AG09309 (cell line): ENCODE data around the gene TCERG1L.

Experiments used
- DNase-seq: peaks from one replicate; pipeline ENCODE4 v3.0.0-alpha.2; 2010; ENCODE audit warnings: low read depth
- H3K4me3 ChIP-seq: 2 replicates; pipeline ENCODE4 v1.5.1; 2011; ENCODE audit warnings: mild to moderate bottlenecking, low read depth, low read length, moderate library complexity; ENCODE audit not compliant: control insufficient read depth
- TF ChIP-seq, protein P1 (sequence below): IDR thresholded peaks from 2 replicates; pipeline ENCODE4 v1.5.1; 2011; ENCODE audit warnings: mild to moderate bottlenecking, low read depth, low read length, inconsistent platforms; ENCODE audit not compliant: insufficient read depth, control insufficient read depth; ENCODE audit errors: missing control alignments

Gene TCERG1L

DNA sequence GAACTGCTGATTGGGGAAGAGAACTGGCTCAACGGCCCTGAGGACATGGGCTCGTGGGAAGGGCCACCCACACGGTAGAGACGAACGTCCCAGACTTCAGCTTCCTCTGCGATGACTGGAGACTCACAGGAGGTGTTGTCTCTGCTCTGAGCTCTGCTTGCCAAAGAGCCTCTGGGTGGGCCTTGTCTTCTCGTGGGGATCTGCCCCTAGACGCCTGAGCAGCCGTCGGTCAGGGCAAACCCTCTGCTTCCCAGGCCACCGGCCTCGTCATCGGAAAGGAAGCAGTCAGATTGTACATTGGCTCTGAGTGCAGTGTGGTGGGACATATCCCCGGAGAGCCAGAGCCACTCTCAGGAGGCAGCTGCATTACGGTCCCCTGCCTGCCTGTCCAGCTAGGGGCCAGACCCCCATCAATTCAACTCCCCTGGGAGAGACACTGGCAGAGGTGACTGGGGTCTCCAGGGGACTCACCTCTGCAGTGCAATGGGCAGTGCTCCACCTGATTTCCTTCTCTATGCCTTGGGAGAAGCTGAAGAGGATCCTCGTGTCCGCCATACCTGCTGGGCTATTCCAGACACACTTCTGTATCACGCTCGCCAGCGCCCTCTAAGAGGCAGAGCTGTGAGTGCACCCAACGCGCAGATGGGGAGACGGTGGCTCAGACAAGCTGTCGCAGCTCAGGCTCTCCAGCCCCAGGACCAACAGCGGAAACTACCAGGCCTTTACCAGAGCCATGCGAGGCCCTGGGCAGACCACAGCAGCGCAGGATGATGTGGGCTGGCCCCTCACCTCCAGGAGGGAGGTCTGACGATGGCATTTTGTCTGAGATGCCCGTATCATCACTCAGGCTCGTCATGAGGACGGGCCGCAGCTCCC, 227.4 kb downstream of the TCERG1L start:
- DNase-seq = no peak
- no peak overlapping the region for H3K4me3 ChIP-seq
- TF ChIP-seq, protein P1, sequence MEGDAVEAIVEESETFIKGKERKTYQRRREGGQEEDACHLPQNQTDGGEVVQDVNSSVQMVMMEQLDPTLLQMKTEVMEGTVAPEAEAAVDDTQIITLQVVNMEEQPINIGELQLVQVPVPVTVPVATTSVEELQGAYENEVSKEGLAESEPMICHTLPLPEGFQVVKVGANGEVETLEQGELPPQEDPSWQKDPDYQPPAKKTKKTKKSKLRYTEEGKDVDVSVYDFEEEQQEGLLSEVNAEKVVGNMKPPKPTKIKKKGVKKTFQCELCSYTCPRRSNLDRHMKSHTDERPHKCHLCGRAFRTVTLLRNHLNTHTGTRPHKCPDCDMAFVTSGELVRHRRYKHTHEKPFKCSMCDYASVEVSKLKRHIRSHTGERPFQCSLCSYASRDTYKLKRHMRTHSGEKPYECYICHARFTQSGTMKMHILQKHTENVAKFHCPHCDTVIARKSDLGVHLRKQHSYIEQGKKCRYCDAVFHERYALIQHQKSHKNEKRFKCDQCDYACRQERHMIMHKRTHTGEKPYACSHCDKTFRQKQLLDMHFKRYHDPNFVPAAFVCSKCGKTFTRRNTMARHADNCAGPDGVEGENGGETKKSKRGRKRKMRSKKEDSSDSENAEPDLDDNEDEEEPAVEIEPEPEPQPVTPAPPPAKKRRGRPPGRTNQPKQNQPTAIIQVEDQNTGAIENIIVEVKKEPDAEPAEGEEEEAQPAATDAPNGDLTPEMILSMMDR = no peak

DNA sequence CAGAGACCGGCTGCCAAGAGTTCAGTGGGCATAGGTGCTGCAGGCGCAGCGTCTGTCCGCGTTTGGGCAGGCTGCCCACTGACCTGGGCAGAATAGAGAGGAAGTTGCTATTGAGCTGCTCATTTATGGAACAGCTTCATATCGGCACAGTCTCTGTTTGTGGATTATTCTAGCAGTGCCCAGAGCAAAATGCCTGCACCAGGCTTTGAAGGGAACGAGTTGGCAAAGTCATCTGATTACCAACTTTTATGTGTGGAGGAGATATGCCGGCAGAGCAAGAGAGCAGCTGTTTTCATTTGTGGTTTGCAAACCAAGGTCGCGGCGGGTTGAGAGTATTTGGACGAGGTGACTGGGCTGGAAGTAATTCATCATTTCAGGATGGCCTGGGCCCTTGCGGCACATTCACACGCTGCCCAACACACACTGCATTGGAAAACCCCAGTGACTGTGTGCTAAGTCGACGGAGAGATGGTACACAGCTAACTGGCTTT, 228.5 kb downstream of the TCERG1L start:
- TF ChIP-seq, protein P1 = no peak
- no peak overlapping the region for H3K4me3 ChIP-seq
- no peak for DNase-seq

DNA sequence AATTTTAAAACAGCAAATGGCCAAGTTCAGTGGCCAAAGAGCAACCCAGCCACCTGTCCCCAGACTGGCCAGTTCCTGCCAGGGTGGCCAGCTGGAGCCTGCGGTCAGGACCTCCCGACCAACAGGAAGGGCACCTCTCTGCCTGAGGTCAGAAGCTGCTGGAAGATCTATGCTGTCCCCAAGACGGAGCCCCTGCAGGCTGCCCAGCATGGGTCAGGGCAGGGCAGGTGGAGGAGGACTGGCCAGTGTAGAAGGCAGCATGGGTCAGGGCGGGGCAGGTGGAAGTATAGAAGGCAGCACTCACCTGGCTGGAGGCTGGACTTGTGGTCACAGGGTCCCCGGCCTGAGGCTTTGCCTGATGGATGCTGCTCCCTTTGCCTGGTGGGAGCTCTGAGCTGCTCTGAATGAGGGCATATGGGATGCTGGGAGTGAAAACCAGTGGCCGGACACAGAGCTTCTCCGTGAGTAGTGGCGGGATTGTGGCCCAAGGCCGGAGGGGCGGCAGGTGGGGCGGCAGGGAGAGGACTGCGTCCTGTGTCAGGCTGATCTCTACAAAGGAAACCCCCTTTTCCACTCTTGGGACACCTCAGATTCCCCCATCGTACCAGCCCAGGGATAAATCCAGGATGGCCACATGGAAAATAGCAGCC, 229.2 kb downstream of the TCERG1L start:
- TF ChIP-seq, protein P1 = no peak
- H3K4me3 ChIP-seq = no peak overlapping the region
- DNase-seq = no peak

DNA sequence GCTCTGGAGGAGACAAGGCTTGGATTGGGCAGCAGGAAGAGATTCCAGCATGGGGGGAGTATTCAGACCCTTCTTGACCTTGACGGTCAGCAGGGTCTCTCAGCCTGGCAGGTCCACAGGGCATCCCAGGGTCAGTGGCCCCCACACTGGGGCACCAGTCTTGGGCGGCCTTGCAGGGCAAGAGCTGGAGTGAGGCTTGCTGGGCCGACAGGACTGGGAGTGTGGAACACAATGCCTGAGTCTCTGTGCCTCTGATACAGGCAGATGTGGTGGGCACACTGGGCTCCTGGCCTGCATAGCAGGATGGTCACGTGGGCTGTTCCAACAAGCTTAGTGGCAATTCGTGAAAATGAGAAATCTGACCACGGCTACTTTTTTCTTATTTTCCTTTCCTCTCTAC, 229.7 kb downstream of the TCERG1L start:
- H3K4me3 ChIP-seq = no peak overlapping the region
- TF ChIP-seq, protein P1 = no peak
- DNase-seq = no peak

DNA sequence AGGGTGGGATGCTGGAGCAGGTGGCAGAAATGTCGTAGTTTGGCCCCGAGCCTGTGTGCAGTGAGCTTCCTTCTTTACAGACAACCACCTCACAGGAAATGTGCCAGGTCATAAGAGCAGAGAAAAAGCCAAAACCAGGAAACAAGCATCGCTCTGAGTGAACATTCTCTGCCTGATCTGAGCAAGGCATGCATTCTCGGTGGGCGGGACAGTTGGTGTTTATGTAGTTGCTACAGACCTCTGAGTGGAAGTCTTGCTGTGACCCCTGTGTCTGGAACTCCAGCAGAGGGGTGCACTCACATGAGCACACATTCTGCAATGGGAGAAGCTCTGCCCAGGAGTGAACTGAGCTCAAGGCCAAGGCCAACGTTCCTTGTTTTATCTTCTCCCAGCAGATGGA, 230.1 kb downstream of the TCERG1L start:
- H3K4me3 ChIP-seq = no peak overlapping the region
- TF ChIP-seq, protein P1 = no peak
- DNase-seq = no peak

DNA sequence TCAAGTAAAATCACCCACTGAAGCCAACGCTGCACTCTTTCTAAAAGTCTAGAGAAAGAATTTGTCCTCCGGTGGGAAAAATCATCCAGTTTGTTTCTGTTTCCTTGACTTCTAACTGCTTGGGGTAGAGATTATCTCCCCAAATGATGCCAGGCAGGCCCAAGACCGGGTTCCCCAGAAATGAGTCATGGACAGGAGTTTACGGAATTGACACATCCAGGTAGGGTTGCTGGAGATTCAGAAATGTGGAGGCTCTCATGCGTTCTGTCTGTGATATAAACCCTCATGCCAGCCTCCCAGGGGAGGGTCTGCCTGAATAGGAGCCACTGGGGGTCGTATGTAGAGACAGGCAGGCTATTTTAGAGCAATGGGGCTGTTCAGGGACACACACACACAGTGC, 230.9 kb downstream of the TCERG1L start:
- no peak for DNase-seq
- no peak overlapping the region for H3K4me3 ChIP-seq
- TF ChIP-seq, protein P1 = no peak
